GM23248 (cell line): ENCODE results near the gene KCNAB1.

ENCODE experiments used
- EZH2 ChIP-seq: fragments of 200-600 bp; sonication (generic); IDR thresholded peaks from 2 replicates; pipeline ENCODE4 v1.6.1; 2018; ENCODE audit warnings: antibody characterized with exemption, mild to moderate bottlenecking; ENCODE audit not compliant: insufficient read depth, poor library complexity, severe bottlenecking
- EZH2phosphoT487 ChIP-seq: fragments of 200-600 bp; sonication (generic); IDR thresholded peaks from 2 replicates; pipeline ENCODE4 v1.6.1; 2018; ENCODE audit warnings: antibody characterized with exemption, moderate library complexity, mild to moderate bottlenecking, low read depth; ENCODE audit not compliant: insufficient read depth

DNA sequence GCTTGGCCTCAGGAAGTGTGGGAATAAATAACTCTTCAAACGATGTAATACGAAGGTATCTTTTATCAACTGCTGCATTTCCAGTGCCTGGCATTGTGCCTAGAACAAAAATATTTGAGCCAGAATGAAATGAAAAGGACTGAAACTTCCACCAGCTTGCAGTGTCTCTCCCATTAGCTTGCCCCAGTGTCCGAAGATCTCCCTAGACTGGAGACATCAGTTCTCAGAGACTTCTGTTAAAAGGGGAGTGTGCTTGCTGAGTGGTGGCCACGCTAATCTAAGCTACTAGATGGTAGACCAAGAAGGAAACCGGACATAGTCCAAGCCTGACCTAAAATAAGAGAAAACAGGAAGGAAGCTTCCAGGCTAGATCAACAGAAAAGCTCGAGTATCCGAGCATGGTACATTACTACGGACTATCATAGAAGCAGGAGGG is 28.6 kb downstream of the KCNAB1 start:
- no peak for TF ChIP-seq EZH2
- TF ChIP-seq EZH2phosphoT487, result no peak
